Amniotic epithelial cell (primary cell): ENCODE results near the gene OR4S1.
"Not testable (repeated sequence)": the region's sequence is repeated elsewhere in the genome, so short reads cannot be mapped to it uniquely, and the experiment has no call there.

ENCODE experiments used
- DNase-seq: peaks from one replicate; pipeline ENCODE4 v3.0.0-alpha.2; 2010; ENCODE audit warnings: low read depth

Gene OR4S1

DNA sequence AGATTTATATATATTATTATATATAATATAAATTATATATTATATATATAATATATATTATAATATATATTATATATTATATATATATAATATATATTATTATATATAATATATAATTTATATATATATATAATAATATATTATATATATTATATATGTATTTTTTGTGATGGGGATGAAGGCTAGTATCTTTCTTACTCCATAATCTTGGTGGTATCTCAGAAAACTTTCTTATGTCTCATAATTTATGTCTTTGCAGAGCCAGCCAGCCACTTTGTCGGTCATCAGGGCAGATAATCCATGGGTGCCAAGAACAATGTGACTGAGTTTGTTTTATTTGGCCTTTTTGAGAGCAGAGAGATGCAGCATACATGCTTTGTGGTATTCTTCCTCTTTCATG lies at the start of gene OR4S1:
TSS of gene OR4S1 (plus strand) at position 301 of the 400 bp plus-strand sequence. CDS start at position 301, 0 bp downstream.
- DNase-seq: no peak

GRCh38 chr11:48261600-48261999 lies 44.4 kb upstream of the OR4S1 start:
- DNase-seq: no peak

- no peak for DNase-seq
Observed at GRCh38 chr11:48263423-48263911, 42.6 kb upstream of the OR4S1 start, which contains the start of gene OR4X1. Gene OR4X1, plus strand, starts transcription at chr11:48263861. Its CDS starts 0 bp downstream, at chr11:48263861.

GRCh38 chr11:48270621-48271020 lies 35.4 kb upstream of the OR4S1 start:
- no peak for DNase-seq

DNA sequence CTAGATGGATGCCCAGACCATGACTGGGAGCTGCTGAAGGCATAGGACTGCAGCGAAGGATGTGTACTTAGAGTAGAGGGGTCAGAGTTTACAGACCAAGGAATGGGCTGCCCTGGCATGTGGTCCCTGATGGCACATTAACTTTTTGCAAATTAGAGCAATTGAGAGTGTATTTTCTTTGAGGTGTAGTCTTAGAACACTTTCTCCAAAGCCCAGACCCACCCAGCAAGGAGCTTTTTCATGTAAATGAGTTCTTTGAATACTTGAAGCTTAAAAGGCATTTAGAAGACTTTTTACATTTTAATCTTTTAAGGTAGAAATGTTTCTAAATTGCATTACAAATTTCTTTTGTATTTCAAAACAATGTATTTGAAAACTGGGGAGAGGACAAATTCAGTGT lies 33.4 kb upstream of the OR4S1 start:
- DNase-seq: no peak

DNA sequence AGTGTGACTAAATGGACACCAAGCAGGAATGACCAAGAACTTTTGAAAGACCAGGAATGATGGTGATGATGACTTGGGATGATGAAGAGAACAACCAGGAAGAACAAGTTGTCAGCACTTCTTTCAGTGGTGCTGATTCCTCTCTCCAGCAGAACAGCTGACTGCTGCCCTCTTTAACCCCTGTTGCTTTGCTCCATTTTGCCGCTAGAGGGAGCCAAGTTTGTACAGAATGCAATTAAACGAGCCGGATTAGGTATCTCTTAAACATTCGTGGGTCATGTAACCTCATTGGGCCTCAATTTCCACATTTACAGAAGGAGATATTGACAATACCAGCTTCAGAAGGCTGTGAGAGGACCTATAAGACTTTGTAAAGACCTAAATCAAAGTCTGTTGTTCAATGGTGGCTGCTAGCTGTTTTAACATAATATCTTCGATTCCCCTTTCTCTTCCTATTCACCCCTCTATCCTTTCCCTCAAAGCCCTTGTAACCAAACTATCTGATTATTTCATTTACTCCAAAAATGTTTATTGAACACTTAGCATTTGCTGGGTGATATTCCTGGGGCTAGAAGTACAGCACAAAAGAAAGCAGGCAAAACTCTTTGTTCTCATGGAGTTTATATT lies 1.9 kb downstream of the OR4S1 start:
- peak; percentile 33 for DNase-seq

DNA sequence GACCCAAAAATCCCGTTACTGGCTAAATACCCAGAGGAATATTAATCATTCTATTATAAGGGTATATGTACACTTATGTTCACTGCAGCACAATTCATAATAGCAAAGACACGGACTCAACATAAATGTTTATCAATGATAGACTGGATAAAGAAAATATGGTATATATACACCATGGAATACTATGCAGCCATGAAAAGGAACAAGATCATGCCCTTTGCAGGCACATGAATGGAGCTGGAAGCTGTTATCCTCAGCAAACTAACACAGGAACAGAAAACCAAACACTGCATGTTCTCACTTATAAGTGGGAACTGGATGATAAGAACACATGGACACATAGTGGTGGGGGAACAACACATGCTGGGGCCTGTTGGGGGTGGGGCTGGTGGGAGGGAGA lies 7.6 kb downstream of the OR4S1 start:
- not testable (repeated sequence) for DNase-seq

GRCh38 chr11:48319813-48320212 lies 13.8 kb downstream of the OR4S1 start:
- not testable (repeated sequence) for DNase-seq

DNA sequence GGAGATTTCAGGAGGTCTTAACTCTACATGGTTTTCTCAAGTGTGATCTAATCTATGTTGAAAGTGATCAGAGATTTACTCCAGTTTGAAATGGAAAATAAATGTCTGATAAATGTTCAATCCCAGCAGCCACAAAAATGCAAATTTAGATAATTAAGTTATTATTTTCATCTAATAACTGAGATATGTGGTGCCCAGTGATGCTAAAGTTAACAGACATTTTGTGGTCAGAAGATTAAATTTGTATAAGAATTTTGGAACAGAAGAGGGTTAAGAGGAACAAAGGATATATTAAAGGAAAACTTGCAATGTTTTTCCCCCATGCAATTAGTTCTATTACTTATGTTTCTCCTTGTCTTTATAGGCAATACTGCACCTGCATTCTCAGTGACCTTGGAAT lies 18.6 kb downstream of the OR4S1 start, which contains the start of gene OR4C3:
TSS of gene OR4C3 (plus strand) at position 301 of the 400 bp plus-strand sequence. CDS start 102 bp downstream, outside the sequence.
- DNase-seq: not testable (repeated sequence)

- no peak for DNase-seq
Observed at GRCh38 chr11:48341466-48341865, 35.4 kb downstream of the OR4S1 start.

DNA sequence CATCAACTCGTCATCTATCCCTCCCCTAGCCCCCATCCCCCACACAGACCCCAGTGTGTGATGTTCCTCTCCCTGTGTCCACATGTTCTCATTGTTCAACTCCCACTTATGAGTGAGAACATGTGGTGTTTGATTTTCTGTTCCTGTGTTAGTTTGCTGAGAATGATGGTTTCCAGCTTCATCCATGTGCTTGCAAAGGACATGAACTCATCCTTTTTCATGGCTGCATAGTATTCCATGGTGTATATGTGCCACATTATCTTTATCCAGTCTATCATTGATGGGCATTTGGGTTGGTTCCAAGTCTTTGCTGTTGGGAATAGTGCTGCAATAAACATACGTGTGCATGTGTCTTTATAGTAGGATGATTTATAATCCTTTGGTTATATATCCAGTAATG lies 36.5 kb downstream of the OR4S1 start:
- DNase-seq: not testable (repeated sequence)

DNA sequence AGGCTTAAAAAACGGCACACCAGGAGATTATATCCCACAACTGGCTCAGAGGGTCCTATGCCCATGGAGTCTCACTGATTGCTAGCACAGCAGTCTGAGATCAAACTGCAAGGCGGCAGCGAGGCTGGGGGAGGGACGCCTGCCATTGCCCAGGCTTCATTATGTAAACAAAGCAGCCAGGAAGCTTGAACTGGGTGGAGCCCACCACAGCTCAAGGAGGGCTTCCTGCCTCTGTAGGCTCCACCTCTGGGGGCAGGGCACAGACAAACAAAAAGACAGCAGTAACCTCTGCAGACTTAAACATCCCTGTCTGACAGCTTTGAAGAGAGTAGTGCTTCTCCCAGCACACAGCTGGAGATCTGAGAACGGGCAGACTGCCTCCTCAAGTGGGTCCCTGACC lies 40.3 kb downstream of the OR4S1 start:
- DNase-seq: not testable (repeated sequence)

GRCh38 chr11:48354013-48354412 lies 48.0 kb downstream of the OR4S1 start:
- no peak for DNase-seq

- DNase-seq: no peak
Observed at GRCh38 chr11:48354677-48355076, 48.7 kb downstream of the OR4S1 start.
